Measurements from ENCODE around the gene PPARA. TPM values are rescaled to one million over a fixed set of nuclear protein-coding genes. Genes with fewer than 3 reads are reported as not detected.

PPARA gene
- total RNA-seq: 4.9 and 7.3 TPM in 2 replicates

DNA sequence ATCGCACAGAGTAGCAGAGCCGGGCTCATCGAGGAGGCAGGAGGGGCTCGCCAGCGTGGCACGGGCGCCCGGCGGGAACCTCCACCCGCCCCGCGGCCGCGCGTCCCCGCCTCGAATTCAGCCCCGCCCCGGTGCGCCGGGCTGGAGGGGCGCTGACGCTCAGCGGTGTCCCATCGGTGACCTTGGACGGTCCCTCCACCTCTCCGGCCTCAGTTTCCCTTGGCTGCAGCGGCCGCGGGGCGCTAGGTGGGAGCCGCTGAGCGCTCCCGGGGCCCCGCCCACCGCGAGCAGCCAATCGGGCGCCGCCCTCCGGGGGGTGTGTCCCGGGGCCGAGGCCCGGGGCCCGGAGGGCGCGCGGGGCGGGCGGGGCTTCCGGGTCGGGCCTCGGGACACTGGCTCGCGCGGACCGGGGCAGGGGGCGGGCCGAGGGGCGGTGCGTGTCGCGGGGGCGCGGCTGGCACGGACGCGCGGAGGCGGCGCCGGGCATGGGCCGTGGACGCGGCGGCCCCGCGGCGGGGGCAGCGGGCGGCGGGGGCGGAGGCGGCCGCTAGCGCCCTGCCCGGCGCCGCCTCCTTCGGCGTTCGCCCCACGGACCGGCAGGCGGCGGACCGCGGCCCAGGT is at the start of gene PPARA:
Gene PPARA, plus strand, starts transcription at position 493 of the 621 bp plus-strand sequence. CDS start 47,858 bp downstream, outside the sequence.

DNA sequence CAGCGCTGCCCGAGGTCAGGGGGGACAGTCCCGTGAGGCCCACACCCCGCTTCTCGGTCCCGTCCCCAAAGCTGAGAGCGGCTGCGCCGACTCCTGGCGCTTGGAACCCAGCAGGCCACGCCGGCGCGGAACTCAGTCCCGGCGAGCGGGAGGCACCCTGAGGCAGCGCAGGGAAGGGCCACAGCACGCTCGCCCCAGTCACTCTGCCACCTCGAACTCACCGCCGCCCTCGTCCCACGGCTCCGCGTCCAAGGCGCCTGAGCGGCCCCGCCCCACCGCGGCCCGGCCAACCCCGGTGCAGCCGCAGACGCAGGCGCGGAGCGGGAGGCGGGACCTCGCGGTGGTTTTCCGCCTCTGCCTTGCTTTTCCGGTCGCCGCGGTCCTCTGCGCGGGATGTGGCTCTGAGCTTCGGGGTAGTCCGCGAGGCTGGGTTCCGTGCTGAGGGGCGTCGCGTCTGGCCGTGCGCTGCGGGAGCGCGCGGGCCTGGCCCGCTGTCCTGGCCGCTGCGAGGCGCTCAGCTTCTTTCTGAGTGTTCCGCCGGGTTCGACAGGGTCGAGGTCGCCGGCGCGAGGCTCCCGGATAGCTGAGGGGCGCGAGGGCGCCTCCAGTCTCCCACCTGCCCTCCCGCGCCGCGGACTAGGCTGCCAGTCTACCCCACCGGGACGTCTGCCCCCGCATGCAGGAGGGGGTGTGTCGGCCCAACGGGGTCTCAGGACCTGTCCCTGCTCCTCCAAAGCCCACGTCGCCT is 99.9 kb downstream of the PPARA start, which contains the start of gene CDPF1:
Gene CDPF1, minus strand, starts transcription at position 259 of the 748 bp plus-strand sequence. CDS start 2,009 bp downstream, outside the sequence.

DNA sequence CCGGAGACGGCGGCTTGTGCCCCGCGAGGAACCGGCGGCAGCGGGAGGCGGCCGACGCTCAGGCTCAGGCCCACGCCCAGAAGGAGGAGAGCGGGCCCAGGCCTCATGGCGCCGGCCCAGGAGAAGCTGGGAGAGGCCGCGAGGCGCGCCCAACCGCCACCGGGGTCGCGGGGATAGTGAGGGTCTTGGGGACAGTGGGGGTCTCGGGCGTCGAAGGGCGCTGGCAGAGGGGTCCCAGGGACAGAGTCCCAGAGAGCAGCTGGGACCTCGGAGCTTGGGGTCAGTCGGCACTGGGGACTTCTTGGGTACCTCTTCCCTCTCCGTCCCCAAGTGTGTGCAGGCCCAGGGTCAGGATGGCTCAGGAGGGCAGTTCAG is 112.9 kb downstream of the PPARA start, which contains the start of gene PKDREJ:
Gene PKDREJ, minus strand, starts transcription at position 128 of the 375 bp plus-strand sequence. Its CDS starts 21 bp downstream, at position 107.

DNA sequence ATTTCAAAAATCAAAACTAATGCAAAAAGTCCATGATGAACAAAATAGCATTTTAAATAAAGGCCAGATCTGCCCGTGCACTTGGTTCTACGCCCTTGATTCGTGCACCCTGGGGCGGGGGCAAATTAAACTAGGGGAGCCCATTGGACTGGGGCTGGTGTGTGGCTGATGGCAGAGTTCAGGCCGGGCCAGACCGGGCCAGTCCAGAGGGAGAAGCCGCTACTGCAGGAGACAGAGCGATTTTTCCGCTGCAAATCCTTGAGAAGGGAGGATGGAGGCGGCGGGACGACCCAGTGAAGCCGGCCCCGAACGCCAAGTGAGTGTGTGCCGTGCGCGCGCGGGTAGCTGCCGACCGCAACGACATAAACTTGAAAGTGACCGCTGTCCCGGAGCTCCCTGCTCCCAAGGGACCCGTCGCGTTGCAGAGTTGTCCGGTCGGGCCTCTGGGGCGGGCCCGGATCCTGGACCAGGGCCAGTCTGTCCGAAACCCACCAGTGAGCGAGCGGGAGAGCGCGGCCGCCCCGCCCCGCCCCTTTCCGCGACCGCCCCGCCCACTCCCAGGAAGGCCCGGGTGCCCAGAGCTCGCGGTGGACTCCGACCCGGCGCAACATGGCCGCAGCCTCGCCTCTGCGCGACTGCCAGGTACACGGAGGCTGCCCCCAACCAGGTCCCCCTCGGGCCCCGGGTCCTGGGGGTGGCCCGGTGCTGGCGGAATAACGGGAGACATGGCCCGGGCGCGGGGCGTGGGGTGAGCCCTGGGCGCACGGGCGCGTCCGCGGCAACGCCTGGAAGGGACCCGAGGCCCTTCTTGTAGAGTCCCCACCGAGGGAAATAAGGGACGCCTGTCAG is 117.3 kb downstream of the PPARA start, which contains the start of gene TTC38:
Gene TTC38, plus strand, starts transcription at position 578 of the 849 bp plus-strand sequence. Its CDS starts 32 bp downstream, at position 610.

Other genes starting within 250 kb of the PPARA start
- gene WNT7B, start 173.4 kb upstream of the PPARA start, total RNA-seq: 0.08 and 6.6 TPM in 2 replicates
- gene CDPF1, start 99.8 kb downstream of the PPARA start, total RNA-seq: 18.0 and 23.0 TPM in 2 replicates
- gene PKDREJ, start 112.8 kb downstream of the PPARA start, total RNA-seq: under 0.01 TPM in 1 of 2 replicates, not detected in the other
- 25.9 and 46.5 TPM in 2 replicates for gene TTC38, start 117.5 kb downstream of the PPARA start, total RNA-seq
- 5.9 and 12.4 TPM in 2 replicates for gene GTSE1, start 146.3 kb downstream of the PPARA start, total RNA-seq
- gene TRMU, start 185.2 kb downstream of the PPARA start, total RNA-seq: 24.6 and 41.8 TPM in 2 replicates